GM23338 (cell line): ENCODE data around the gene TRMT2A. TPM values are rescaled to one million over a fixed set of nuclear protein-coding genes. Genes with fewer than 3 reads are reported as not detected.

Source experiments
- ATAC-seq: fragments of 200-7000 bp; cut with Tn5 transposase; 3 replicates; pipeline ENCODE4 v1.9.1; 2020
- DNase-seq: peaks from one replicate; pipeline ENCODE4 v3.0.0-alpha.2; 2015; ENCODE audit warnings: low spot score
- H2AFZ ChIP-seq: fragments of 200-600 bp; sonication (generic); 2 replicates; pipeline ENCODE4 v1.8.0; 2016; ENCODE audit warnings: antibody characterized with exemption, mild to moderate bottlenecking, moderate library complexity
- H3F3A ChIP-seq: fragments of 200-600 bp; sonication (generic); replicated peaks from 2 replicates; pipeline ENCODE4 v1.8.0; 2017; ENCODE audit warnings: antibody characterized with exemption, mixed run types, low read depth
- H3K27ac ChIP-seq: fragments of 200-600 bp; sonication (generic); 2 replicates; pipeline ENCODE4 v1.6.1; 2016; ENCODE audit warnings: low read depth
- H3K27me3 ChIP-seq: fragments of 200-600 bp; sonication (generic); 2 replicates; pipeline ENCODE4 v1.8.0; 2016; ENCODE audit warnings: mild to moderate bottlenecking, mixed run types, moderate library complexity; ENCODE audit not compliant: insufficient read depth
- H3K36me3 ChIP-seq: fragments of 200-600 bp; sonication (generic); 2 replicates; pipeline ENCODE4 v1.8.0; 2016; ENCODE audit warnings: mild to moderate bottlenecking; ENCODE audit not compliant: insufficient read depth
- H3K4me1 ChIP-seq: fragments of 200-600 bp; sonication (generic); 2 replicates; pipeline ENCODE4 v1.8.0; 2016; ENCODE audit warnings: mild to moderate bottlenecking, moderate library complexity; ENCODE audit not compliant: insufficient read depth
- H3K4me2 ChIP-seq: fragments of 200-600 bp; sonication (generic); 2 replicates; pipeline ENCODE4 v1.7.1; 2017; ENCODE audit warnings: mixed run types
- H3K4me3 ChIP-seq: fragments of 200-600 bp; sonication (generic); 2 replicates; pipeline ENCODE4 v1.6.1; 2016; ENCODE audit warnings: mixed run types
- H3K79me2 ChIP-seq: fragments of 200-600 bp; sonication (generic); replicated peaks from 2 replicates; pipeline ENCODE4 v1.8.0; 2017; ENCODE audit warnings: mild to moderate bottlenecking; ENCODE audit not compliant: insufficient read depth
- H3K9me2 ChIP-seq: fragments of 200-600 bp; sonication (generic); 2 replicates; pipeline ENCODE4 v1.8.0; 2017; ENCODE audit not compliant: insufficient read depth
- H4K20me1 ChIP-seq: fragments of 200-600 bp; sonication (generic); replicated peaks from 2 replicates; pipeline ENCODE4 v1.8.0; 2017; ENCODE audit warnings: mild to moderate bottlenecking; ENCODE audit not compliant: insufficient read depth
- H3K27ac Mint-ChIP-seq: 2 replicates; pipeline ENCODE4 v1.8.0; 2020; ENCODE audit warnings: inconsistent platforms, mild to moderate bottlenecking, moderate library complexity, mixed read lengths
- H3K27me3 Mint-ChIP-seq: 3 replicates; pipeline ENCODE4 v1.8.0; 2022; ENCODE audit warnings: low read depth, mild to moderate bottlenecking, moderate library complexity, mixed read lengths, inconsistent platforms; ENCODE audit not compliant: insufficient read depth, poor library complexity
- H3K36me3 Mint-ChIP-seq: 3 replicates; pipeline ENCODE4 v1.8.0; 2021; ENCODE audit warnings: low read depth, mild to moderate bottlenecking, inconsistent platforms, moderate library complexity, mixed read lengths
- H3K4me1 Mint-ChIP-seq: 3 replicates; pipeline ENCODE4 v1.8.0; 2020; ENCODE audit warnings: mild to moderate bottlenecking, inconsistent platforms, mixed read lengths
- H3K4me3 Mint-ChIP-seq: 3 replicates; pipeline ENCODE4 v1.8.0; 2021; ENCODE audit warnings: moderate library complexity, mild to moderate bottlenecking, inconsistent platforms, mixed read lengths
- H3K9me3 Mint-ChIP-seq: 3 replicates; pipeline ENCODE4 v1.8.0; 2020; ENCODE audit warnings: moderate library complexity, mild to moderate bottlenecking, inconsistent platforms, mixed read lengths
- CREB1 ChIP-seq: fragments of 250-450 bp; sonication (Bioruptor Pico); IDR thresholded peaks from 2 replicates; pipeline ENCODE4 v1.5.0; 2020; ENCODE audit warnings: low read depth, mild to moderate bottlenecking, moderate library complexity
- EZH2 ChIP-seq: fragments of 200-600 bp; sonication (generic); IDR thresholded peaks from one replicate; pipeline ENCODE4 v1.8.0; 2017; ENCODE audit warnings: antibody characterized with exemption, mild to moderate bottlenecking, low read depth; ENCODE audit not compliant: unreplicated experiment
- EZH2phosphoT487 ChIP-seq: fragments of 200-600 bp; sonication (generic); IDR thresholded peaks from one replicate; pipeline ENCODE4 v1.8.1; 2018; ENCODE audit warnings: antibody characterized with exemption; ENCODE audit not compliant: unreplicated experiment
- JUNB ChIP-seq: IDR thresholded peaks from one replicate; pipeline ENCODE4 v1.6.1; 2016; ENCODE audit warnings: antibody characterized with exemption; ENCODE audit not compliant: unreplicated experiment
- NANOG ChIP-seq: IDR thresholded peaks from 2 replicates; pipeline ENCODE4 v1.6.1; 2016; ENCODE audit warnings: antibody characterized with exemption, borderline replicate concordance
- STAT1 ChIP-seq: IDR thresholded peaks from one replicate; pipeline ENCODE4 v1.6.1; 2016; ENCODE audit warnings: antibody characterized with exemption; ENCODE audit not compliant: unreplicated experiment
- ZNF114 ChIP-seq: fragments of 250-450 bp; sonication (Bioruptor Pico); IDR thresholded peaks from 2 replicates; pipeline ENCODE4 v1.5.0; 2020; ENCODE audit warnings: mild to moderate bottlenecking, moderate library complexity
- ZNF331 ChIP-seq: fragments of 250-450 bp; sonication (Bioruptor Pico); IDR thresholded peaks from 2 replicates; pipeline ENCODE4 v1.5.0; 2020; ENCODE audit warnings: low read depth, mild to moderate bottlenecking, moderate library complexity
- polyA plus RNA-seq: library from polyadenylated mRNA; unstranded; fragments of >200 nt; fragmentation: Nextera tagmentation; extraction: Ambion mirVana; gene quantifications from 2 replicates; pipeline ENCODE4 v1.2.1, GENCODE V29; 2016
- total RNA-seq: library from RNA; depleted of rRNA; stranded (reverse); fragments of >200 nt; shearing (Covaris generic); gene quantifications from 2 replicates; pipeline ENCODE4 v1.2.3, GENCODE V29; 2014
- TF ChIP-seq, protein P1 (sequence below): IDR thresholded peaks from one replicate; pipeline ENCODE4 v1.6.1; 2018; ENCODE audit warnings: antibody characterized with exemption; ENCODE audit not compliant: unreplicated experiment
- TF ChIP-seq, protein P2 (sequence below), 2 experiments: fragments of 200-600 bp in 1 of 2; sonication (generic) in 1 of 2; conservative IDR thresholded peaks; 2 replicates each; pipeline versions ENCODE4 v1.5.1 to v1.6.1; 2016 to 2017; ENCODE audit warnings: antibody characterized with exemption in 2 of 2, low read depth in 2 of 2, mild to moderate bottlenecking in 2 of 2, moderate library complexity in 1 of 2

Gene TRMT2A
- total and polyA plus RNA-seq, 2 experiments from 2014 or later: 41.3 to 61.3 TPM

DNA sequence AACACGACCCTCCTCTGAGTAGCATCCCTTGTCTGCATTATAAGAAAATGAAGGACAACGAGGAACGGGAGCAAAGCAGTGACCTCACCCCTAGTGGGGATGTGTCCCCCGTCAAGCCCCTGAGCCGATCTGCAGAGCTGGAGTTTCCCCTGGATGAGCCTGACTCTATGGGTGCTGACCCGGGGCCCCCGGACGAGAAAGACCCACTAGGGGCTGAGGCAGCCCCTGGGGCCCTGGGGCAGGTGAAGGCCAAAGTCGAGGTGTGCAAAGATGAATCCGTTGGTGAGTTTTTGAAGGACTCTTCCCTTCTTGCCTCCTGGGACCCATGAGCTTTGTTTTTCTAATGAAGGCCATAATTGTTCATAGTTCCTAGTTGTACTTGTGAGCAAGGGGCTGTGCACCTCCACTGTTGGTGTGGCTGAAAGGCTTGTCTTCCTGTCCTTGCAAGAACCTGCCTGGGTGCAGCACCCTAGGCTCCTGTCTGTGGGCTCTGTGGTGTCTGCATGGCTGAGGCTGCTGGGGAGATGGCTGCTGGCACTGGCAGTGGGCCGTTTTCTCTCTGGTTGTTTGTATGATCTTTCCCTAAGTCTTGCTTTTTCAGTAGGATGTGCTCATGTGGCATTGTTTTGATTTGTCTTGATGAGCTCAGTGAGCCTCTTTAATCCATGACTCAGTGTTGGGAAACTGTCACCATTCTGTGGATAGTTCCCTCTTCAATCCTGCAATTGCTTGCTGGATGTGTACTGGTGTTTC lies 26.9 kb downstream of the TRMT2A start:
- Mint-ChIP-seq H3K4me3 (no peak overlapping the region), H3K27me3 (peaks cover 16% of the 10 kb centered on the region), H3K27ac (no peak overlapping the region), H3K36me3 (peaks cover 100% of the 10 kb centered on the region), H3K4me1 (peaks cover 3% of the 10 kb centered on the region), H3K9me3 (no peaks in the 10 kb centered on the region)
- peaks cover 39% of the 10 kb centered on the region for H4K20me1 ChIP-seq
- peaks cover 3% of the 10 kb centered on the region; the same call in 1 of the 2 replicates for H3K4me1 ChIP-seq
- H3K4me3 ChIP-seq: no peak overlapping the region
- H3K27ac ChIP-seq: no peak overlapping the region
- no peak for TF ChIP-seq JUNB
- no peak for TF ChIP-seq STAT1
- TF ChIP-seq ZNF331 (CRISPR knock-in tag): no peak
- no peak for TF ChIP-seq ZNF114 (CRISPR knock-in tag)
- H3K9me2 ChIP-seq: no peaks in the 10 kb centered on the region
- peaks cover 46% of the 10 kb centered on the region for H3K36me3 ChIP-seq
- H3K27me3 ChIP-seq: no peaks in the 10 kb centered on the region
- H3K4me2 ChIP-seq: no peak overlapping the region
- ATAC-seq (no peak), DNase-seq (no peak)
- H3F3A ChIP-seq: peaks cover 25% of the 10 kb centered on the region
- H2AFZ ChIP-seq: no peak overlapping the region
- peaks cover 38% of the 10 kb centered on the region for H3K79me2 ChIP-seq

DNA sequence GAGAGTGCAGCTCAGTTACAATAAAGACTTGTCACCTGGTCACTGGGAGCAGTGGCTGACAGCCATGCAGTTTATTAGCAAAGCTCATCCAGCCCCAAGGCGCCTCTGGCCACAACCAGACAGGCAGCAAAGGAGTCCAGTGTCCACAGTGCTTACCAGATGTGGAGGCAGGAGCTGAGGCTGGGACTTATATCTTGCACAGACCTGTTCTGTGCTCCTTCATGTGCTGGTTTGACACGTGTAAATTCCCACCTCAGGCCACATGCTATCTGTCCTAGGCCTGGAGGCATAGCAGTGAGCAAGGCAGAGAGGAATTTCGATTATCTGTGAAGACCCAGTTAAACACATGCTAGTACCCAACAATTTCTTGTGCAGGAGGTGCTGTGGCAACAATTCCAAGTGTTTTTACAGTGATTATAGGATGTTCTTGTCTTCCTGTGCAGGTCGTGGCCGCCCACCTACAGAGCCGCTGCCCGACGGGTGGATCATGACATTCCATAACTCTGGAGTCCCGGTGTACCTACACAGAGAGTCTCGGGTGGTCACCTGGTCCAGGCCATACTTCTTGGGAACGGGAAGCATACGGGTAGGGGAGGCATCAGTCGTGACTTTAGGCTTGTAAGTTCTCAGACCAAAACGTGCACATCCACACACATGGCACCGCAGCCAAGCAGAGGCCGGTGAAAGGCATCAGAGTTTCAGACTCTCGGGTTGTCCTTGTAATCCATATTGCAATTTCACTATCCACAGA lies 27.6 kb downstream of the TRMT2A start:
- Histone ChIP-seq H3K9me2 (no peaks in the 10 kb centered on the region), H3K27ac (no peak overlapping the region), H3K79me2 (peaks cover 45% of the 10 kb centered on the region), H4K20me1 (peaks cover 41% of the 10 kb centered on the region), H3F3A (peaks cover 30% of the 10 kb centered on the region), H3K36me3 (peaks cover 45% of the 10 kb centered on the region), H3K27me3 (no peaks in the 10 kb centered on the region), H3K4me2 (no peak overlapping the region), H3K4me1 (peaks cover 5% of the 10 kb centered on the region; the same call in 1 of the 2 replicates), H3K4me3 (no peak overlapping the region), H2AFZ (no peak overlapping the region)
- peaks cover 95% of the 10 kb centered on the region for H3K36me3 Mint-ChIP-seq
- no peak overlapping the region for H3K4me3 Mint-ChIP-seq
- H3K27ac Mint-ChIP-seq: no peak overlapping the region
- no peaks in the 10 kb centered on the region for H3K9me3 Mint-ChIP-seq
- H3K4me1 Mint-ChIP-seq: peaks cover 11% of the 10 kb centered on the region
- H3K27me3 Mint-ChIP-seq: peaks cover 19% of the 10 kb centered on the region
- ATAC-seq: no peak
- no peak for DNase-seq
- TF ChIP-seq ZNF114 (CRISPR knock-in tag) (no peak), EZH2 (no peak), CREB1 (CRISPR knock-in tag) (no peak), JUNB (no peak), NANOG (no peak), EZH2phosphoT487 (no peak)
- TF ChIP-seq, protein P1, sequence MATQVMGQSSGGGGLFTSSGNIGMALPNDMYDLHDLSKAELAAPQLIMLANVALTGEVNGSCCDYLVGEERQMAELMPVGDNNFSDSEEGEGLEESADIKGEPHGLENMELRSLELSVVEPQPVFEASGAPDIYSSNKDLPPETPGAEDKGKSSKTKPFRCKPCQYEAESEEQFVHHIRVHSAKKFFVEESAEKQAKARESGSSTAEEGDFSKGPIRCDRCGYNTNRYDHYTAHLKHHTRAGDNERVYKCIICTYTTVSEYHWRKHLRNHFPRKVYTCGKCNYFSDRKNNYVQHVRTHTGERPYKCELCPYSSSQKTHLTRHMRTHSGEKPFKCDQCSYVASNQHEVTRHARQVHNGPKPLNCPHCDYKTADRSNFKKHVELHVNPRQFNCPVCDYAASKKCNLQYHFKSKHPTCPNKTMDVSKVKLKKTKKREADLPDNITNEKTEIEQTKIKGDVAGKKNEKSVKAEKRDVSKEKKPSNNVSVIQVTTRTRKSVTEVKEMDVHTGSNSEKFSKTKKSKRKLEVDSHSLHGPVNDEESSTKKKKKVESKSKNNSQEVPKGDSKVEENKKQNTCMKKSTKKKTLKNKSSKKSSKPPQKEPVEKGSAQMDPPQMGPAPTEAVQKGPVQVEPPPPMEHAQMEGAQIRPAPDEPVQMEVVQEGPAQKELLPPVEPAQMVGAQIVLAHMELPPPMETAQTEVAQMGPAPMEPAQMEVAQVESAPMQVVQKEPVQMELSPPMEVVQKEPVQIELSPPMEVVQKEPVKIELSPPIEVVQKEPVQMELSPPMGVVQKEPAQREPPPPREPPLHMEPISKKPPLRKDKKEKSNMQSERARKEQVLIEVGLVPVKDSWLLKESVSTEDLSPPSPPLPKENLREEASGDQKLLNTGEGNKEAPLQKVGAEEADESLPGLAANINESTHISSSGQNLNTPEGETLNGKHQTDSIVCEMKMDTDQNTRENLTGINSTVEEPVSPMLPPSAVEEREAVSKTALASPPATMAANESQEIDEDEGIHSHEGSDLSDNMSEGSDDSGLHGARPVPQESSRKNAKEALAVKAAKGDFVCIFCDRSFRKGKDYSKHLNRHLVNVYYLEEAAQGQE: no peak
- TF ChIP-seq, protein P2, sequence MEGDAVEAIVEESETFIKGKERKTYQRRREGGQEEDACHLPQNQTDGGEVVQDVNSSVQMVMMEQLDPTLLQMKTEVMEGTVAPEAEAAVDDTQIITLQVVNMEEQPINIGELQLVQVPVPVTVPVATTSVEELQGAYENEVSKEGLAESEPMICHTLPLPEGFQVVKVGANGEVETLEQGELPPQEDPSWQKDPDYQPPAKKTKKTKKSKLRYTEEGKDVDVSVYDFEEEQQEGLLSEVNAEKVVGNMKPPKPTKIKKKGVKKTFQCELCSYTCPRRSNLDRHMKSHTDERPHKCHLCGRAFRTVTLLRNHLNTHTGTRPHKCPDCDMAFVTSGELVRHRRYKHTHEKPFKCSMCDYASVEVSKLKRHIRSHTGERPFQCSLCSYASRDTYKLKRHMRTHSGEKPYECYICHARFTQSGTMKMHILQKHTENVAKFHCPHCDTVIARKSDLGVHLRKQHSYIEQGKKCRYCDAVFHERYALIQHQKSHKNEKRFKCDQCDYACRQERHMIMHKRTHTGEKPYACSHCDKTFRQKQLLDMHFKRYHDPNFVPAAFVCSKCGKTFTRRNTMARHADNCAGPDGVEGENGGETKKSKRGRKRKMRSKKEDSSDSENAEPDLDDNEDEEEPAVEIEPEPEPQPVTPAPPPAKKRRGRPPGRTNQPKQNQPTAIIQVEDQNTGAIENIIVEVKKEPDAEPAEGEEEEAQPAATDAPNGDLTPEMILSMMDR (conservative IDR thresholded peaks at IDR 0.05; ENCODE audit: low read depth in 2 of 2): no peak
